ENCODE results near the gene PHF2. TPM values are rescaled to one million over a fixed set of nuclear protein-coding genes. Genes with fewer than 3 reads are reported as not detected.

PHF2 gene
- total and polyA plus RNA-seq, 2 of the 8 experiments (the other 6 are each of a cell fraction or from before 2014, with no cell fraction given), result 3.4 to 9.4 TPM

GRCh38 chr9:93681269-93682154, 105.1 kb downstream of the PHF2 start (continued):
- TF ChIP-seq SAP30 (IDR thresholded peaks at IDR 0.05; ENCODE audit: insufficient read depth, insufficient replicate concordance, low read length), result no peak
- TF ChIP-seq GTF2F1 (IDR thresholded peaks at IDR 0.05; ENCODE audit: borderline replicate concordance, low read depth, low read length), result no peak
- TF ChIP-seq HDAC2 (IDR thresholded peaks at IDR 0.05; ENCODE audit: borderline replicate concordance in 1 of 2, low read depth in 2 of 2, low read length in 2 of 2), result no peak

All from H1 (cell line).